Panc1 (cell line): Measurements from ENCODE around the gene HMGN2.

Experiments
- CTCF ChIP-seq: fragments of 450-650 bp; IDR thresholded peaks from 2 replicates; pipeline ENCODE4 v1.5.1; 2017; ENCODE audit warnings: mild to moderate bottlenecking
- POLR2AphosphoS5 ChIP-seq: IDR thresholded peaks from 2 replicates; pipeline ENCODE4 v1.6.1; 2012; ENCODE audit warnings: mild to moderate bottlenecking, low read depth, low read length, moderate library complexity
- SIN3A ChIP-seq: IDR thresholded peaks from 2 replicates; pipeline ENCODE4 v1.6.1; 2012; ENCODE audit warnings: low read depth, mild to moderate bottlenecking, low read length, moderate library complexity, borderline replicate concordance; ENCODE audit not compliant: insufficient read depth
- TCF7L2 ChIP-seq: IDR thresholded peaks from 2 replicates; pipeline ENCODE4 v1.6.1; 2011; ENCODE audit warnings: mild to moderate bottlenecking, low read depth, low read length, inconsistent platforms

- TF ChIP-seq CTCF = no peak
- no peak for TF ChIP-seq POLR2AphosphoS5
- TF ChIP-seq SIN3A = no peak
- no peak for TF ChIP-seq TCF7L2
These were observed 26.7 kb downstream of the HMGN2 start for GRCh38 chr1:26498894-26499293.
